Measurements from ENCODE around the gene SH3BP4.

GRCh38 chr2:235041918-235042575, 90.2 kb downstream of the SH3BP4 start:
- TF ChIP-seq CTCF (IDR thresholded peaks at IDR 0.05; ENCODE audit: low read depth, low read length, poor library complexity, severe bottlenecking) (no peak), EZH2phosphoT487 (IDR thresholded peaks at IDR 0.05; ENCODE audit: borderline replicate concordance, low read length) (no peak)
